ENCODE data around the gene GRM1.

The GRM1 gene

DNA sequence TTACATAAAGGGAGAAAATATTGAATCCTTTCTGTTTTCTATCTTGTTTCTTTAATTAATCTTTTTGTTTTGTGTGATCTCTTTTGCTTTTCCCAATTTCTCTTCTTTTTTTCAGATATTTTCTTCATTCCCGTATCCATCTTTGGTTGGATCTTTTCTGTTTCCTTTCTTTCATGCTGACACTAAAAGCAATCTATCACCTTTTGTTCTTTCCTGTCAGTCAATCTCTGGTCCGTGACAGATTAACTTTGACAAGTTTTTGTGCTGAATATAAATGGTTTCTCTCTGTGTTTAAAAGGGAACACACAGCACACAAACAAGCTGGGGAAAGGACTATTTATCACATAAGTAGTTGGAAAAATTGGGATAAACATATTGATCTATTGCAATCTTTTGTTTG, 162.8 kb downstream of the GRM1 start:
- no peak overlapping the region for H3K4me3 ChIP-seq (ENCODE audit: control insufficient read depth, low read depth, low read length)
- DNase-seq (ENCODE audit: low read depth), result no peak
- TF ChIP-seq, protein P1, sequence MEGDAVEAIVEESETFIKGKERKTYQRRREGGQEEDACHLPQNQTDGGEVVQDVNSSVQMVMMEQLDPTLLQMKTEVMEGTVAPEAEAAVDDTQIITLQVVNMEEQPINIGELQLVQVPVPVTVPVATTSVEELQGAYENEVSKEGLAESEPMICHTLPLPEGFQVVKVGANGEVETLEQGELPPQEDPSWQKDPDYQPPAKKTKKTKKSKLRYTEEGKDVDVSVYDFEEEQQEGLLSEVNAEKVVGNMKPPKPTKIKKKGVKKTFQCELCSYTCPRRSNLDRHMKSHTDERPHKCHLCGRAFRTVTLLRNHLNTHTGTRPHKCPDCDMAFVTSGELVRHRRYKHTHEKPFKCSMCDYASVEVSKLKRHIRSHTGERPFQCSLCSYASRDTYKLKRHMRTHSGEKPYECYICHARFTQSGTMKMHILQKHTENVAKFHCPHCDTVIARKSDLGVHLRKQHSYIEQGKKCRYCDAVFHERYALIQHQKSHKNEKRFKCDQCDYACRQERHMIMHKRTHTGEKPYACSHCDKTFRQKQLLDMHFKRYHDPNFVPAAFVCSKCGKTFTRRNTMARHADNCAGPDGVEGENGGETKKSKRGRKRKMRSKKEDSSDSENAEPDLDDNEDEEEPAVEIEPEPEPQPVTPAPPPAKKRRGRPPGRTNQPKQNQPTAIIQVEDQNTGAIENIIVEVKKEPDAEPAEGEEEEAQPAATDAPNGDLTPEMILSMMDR (conservative IDR thresholded peaks at IDR 0.05; ENCODE audit: control insufficient read depth, insufficient read depth, low read depth, low read length), result no peak

DNA sequence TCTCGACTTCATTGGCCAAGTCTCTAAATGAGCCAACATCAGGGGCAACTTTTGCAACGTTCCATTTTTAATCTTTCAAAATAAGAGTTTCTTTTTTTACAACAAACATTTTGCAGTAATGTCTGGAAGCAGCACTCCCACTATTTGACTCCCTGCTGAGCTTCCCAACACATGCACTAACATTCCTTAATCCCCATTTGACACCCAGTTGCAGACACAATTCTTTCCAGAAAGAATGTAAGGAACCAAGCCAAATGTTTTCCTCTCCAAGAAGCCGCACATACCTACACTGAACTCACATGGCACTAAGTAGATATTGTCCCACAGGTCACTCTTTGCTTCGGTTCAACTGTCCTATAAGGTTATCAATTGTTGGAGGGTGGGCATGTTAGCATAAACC, 165.6 kb downstream of the GRM1 start:
- no peak overlapping the region for H3K4me3 ChIP-seq (ENCODE audit: control insufficient read depth, low read depth, low read length)
- TF ChIP-seq, protein P1 (conservative IDR thresholded peaks at IDR 0.05; ENCODE audit: control insufficient read depth, insufficient read depth, low read depth, low read length), result no peak
- DNase-seq (ENCODE audit: low read depth), result no peak

DNA sequence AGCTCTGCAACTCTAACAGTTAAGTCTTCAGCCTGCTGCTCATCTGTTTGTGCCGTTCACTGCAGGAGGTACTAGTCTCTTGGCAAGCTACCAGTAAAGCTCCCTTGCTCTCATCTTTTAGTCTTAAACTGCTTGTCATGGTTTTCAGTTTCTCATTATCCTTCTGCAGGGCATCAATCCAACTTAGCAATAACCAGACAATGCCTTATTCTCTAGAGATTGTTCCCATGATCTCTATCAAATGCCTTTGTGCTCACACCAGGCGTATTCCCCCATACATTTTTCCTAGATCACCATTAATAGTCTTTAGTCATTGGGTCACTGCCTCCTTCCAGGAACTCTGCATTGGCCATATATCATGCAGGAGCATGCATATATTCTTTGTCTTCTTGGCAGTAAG, 171.3 kb downstream of the GRM1 start:
- TF ChIP-seq, protein P1 (conservative IDR thresholded peaks at IDR 0.05; ENCODE audit: control insufficient read depth, insufficient read depth, low read depth, low read length), result no peak
- peak; percentile 35 for DNase-seq (ENCODE audit: low read depth)
- no peak overlapping the region for H3K4me3 ChIP-seq (ENCODE audit: control insufficient read depth, low read depth, low read length)

DNA sequence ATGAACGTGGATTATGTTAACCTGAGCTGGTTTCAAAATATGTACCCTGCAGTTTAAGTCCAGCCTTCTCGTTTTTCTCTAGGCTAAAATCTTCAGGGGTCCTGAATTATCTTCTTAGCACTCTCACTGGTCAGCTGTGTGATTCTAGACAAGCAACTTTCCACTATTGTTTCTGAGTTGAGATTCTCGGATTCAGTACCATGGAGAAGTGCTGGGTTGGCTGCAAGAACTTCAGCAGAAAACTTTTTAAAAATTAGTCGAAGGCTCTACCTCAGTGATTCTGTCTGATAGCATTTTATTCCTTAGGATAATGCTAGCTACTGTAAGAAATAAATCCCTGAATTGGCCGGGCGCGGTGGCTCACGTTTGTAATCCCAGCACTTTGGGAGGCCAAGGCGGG, 173.7 kb downstream of the GRM1 start:
- no peak overlapping the region for H3K4me3 ChIP-seq (ENCODE audit: control insufficient read depth, low read depth, low read length)
- TF ChIP-seq, protein P1 (conservative IDR thresholded peaks at IDR 0.05; ENCODE audit: control insufficient read depth, insufficient read depth, low read depth, low read length), result no peak
- no peak for DNase-seq (ENCODE audit: low read depth)

DNA sequence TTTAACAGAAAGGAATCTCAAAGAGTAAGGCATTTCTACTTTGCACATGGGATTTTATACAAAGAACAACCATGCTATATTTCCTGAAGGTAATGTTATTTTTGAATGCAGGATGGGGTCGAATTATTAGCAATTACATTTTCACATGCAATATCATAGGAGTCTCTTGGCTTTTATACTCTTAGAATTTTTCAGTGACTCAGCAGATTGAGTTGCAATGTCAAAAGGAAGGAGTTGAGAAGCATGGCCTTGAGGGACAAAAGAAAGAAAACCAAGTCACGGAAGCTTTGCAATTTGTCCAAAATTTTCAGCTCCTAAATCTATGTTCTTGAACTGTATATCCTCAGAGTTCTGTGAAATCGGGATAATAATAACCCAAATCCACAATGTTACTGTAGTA, 181.1 kb downstream of the GRM1 start:
- H3K4me3 ChIP-seq (ENCODE audit: control insufficient read depth, low read depth, low read length), result no peak overlapping the region
- no peak for DNase-seq (ENCODE audit: low read depth)
- TF ChIP-seq, protein P1 (conservative IDR thresholded peaks at IDR 0.05; ENCODE audit: control insufficient read depth, insufficient read depth, low read depth, low read length), result no peak

DNA sequence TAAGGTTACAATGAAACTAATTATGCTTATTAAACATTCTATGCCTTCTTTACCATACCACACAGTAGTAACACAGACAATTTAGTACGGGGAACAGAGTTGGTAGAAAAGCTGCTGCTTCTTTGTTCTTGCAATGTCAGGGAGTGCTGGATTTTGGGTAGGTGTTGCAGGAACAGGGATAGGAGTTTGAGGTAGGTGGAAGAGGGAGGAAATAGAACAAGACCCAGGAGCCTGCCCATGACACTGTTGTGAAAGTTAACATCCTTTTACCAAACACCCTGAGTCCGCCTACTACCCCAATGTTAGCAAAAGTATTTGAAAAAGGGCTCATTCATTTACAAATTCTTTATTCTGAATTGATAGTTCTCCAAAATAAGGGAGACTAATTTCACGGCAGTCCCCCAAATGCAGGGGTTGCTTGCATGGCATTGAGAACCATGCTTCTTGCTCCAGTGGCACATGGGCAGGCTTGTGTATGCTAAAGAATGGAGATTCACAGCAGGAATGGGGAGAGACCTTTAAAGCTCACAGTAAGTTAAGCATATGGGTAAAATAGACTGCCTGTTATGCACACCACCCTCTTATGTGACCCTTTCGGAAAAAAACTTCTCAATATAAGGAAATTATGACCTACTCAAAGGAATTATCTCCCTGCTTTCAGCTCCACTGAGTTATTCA, 181.7 kb downstream of the GRM1 start:
- DNase-seq (ENCODE audit: low read depth), result no peak
- no peak overlapping the region for H3K4me3 ChIP-seq (ENCODE audit: control insufficient read depth, low read depth, low read length)
- TF ChIP-seq, protein P1 (conservative IDR thresholded peaks at IDR 0.05; ENCODE audit: control insufficient read depth, insufficient read depth, low read depth, low read length), result no peak

DNA sequence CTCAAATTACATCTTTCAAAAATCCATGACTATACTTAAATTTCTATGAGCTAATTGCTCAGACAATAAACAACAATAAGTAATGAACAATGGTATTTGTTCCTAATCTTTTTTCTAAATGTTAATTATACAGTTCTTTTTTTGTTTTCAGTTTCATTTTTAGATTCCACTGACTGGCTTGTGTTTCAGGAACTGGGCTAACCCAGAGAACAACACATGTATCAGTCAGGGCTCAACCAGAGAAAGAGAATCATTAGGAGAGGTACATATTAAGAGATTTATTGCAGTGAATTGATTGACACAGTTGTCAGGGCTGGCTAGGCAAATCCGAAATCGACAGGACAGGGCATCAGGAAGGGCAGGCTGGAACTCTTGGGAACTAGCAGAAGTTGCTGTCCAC, 182.8 kb downstream of the GRM1 start:
- DNase-seq (ENCODE audit: low read depth), result no peak
- no peak overlapping the region for H3K4me3 ChIP-seq (ENCODE audit: control insufficient read depth, low read depth, low read length)
- TF ChIP-seq, protein P1 (conservative IDR thresholded peaks at IDR 0.05; ENCODE audit: control insufficient read depth, insufficient read depth, low read depth, low read length), result no peak
